Measurements from ENCODE around the gene SCD5. TPM values are rescaled to one million over a fixed set of nuclear protein-coding genes. Genes with fewer than 3 reads are reported as not detected.
A peak's percentile ranks its signal among the peaks of the same experiment; 100 is the strongest.

Gene SCD5
- total and polyA plus RNA-seq, 2 of the 8 experiments (the other 6 are each of a cell fraction or from before 2014, with no cell fraction given), result 0.92 to 1.2 TPM

GRCh38 chr4:82599336-82599735 lies 199.3 kb downstream of the SCD5 start (continued):
- TF ChIP-seq BCL11A (IDR thresholded peaks at IDR 0.05; ENCODE audit: low read depth in 2 of 2, low read length in 2 of 2) (no peak), SP4 (IDR thresholded peaks at IDR 0.05; ENCODE audit: low read length) (no peak), CTCF (IDR thresholded peaks at IDR 0.05; ENCODE audit: control extremely low read depth in 1 of 3, insufficient read depth in 1 of 3, low read depth in 1 of 3, low read length in 3 of 3) (peak; percentile 18 to 79 (median 67)), CEBPB (IDR thresholded peaks at IDR 0.05; ENCODE audit: low read depth, low read length) (peak; percentile 94)
